ENCODE measurements around the gene SNAI3. TPM values are rescaled to one million over a fixed set of nuclear protein-coding genes. Genes with fewer than 3 reads are reported as not detected.

Gene SNAI3
- total RNA-seq, 1 donor from 2014 or later, result 0.29 TPM

- TF ChIP-seq CTCF (IDR thresholded peaks at IDR 0.05; ENCODE audit: unreplicated experiment), result no peak
- H3K27ac Mint-ChIP-seq, result no peak overlapping the region
- no peak for DNase-seq (ENCODE audit: low spot score in 2 of 2, unreplicated experiment in 2 of 2)
- H3K9me3 Mint-ChIP-seq, result no peaks in the 10 kb centered on the region
- no peaks in the 10 kb centered on the region for H3K27me3 Mint-ChIP-seq (ENCODE audit: low read depth)
- peaks cover 21% of the 10 kb centered on the region for H3K36me3 Mint-ChIP-seq
- H3K4me3 Mint-ChIP-seq, result no peak overlapping the region
- H3K4me1 Mint-ChIP-seq, result no peaks in the 10 kb centered on the region
Measured at GRCh38 chr16:88716201-88716600, 29.9 kb upstream of the SNAI3 start.

GRCh38 chr16:88715312-88716190, 29.2 kb upstream of the SNAI3 start:
- Mint-ChIP-seq H3K4me1 (no peaks in the 10 kb centered on the region), H3K27ac (no peak overlapping the region), H3K36me3 (peaks cover 19% of the 10 kb centered on the region), H3K4me3 (no peak overlapping the region), H3K9me3 (no peaks in the 10 kb centered on the region), H3K27me3 (ENCODE audit: low read depth) (no peaks in the 10 kb centered on the region)
- no peak for DNase-seq (ENCODE audit: low spot score in 2 of 2, unreplicated experiment in 2 of 2)
- TF ChIP-seq CTCF (IDR thresholded peaks at IDR 0.05; ENCODE audit: unreplicated experiment), result no peak

- DNase-seq (ENCODE audit: low spot score in 2 of 2, unreplicated experiment in 2 of 2), result no peak
- no peaks in the 10 kb centered on the region for H3K27me3 Mint-ChIP-seq (ENCODE audit: low read depth)
- H3K27ac Mint-ChIP-seq, result no peak overlapping the region
- peaks cover 14% of the 10 kb centered on the region for H3K36me3 Mint-ChIP-seq
- no peak for TF ChIP-seq CTCF (IDR thresholded peaks at IDR 0.05; ENCODE audit: unreplicated experiment)
- H3K4me3 Mint-ChIP-seq, result no peak overlapping the region
- H3K4me1 Mint-ChIP-seq, result no peaks in the 10 kb centered on the region
- no peaks in the 10 kb centered on the region for H3K9me3 Mint-ChIP-seq
Measured at GRCh38 chr16:88714420-88715302, 28.4 kb upstream of the SNAI3 start.

- H3K27me3 Mint-ChIP-seq (ENCODE audit: low read depth), result no peaks in the 10 kb centered on the region
- H3K36me3 Mint-ChIP-seq, result peaks cover 11% of the 10 kb centered on the region
- H3K4me3 Mint-ChIP-seq, result no peak overlapping the region
- no peaks in the 10 kb centered on the region for H3K9me3 Mint-ChIP-seq
- no peak for DNase-seq (ENCODE audit: low spot score in 2 of 2, unreplicated experiment in 2 of 2)
- H3K27ac Mint-ChIP-seq, result no peak overlapping the region
- no peak for TF ChIP-seq CTCF (IDR thresholded peaks at IDR 0.05; ENCODE audit: unreplicated experiment)
- H3K4me1 Mint-ChIP-seq, result no peaks in the 10 kb centered on the region
Measured at GRCh38 chr16:88713568-88714419, 27.5 kb upstream of the SNAI3 start.

- DNase-seq (ENCODE audit: low spot score in 2 of 2, unreplicated experiment in 2 of 2), result no peak
- no peak overlapping the region for H3K27ac Mint-ChIP-seq
- H3K9me3 Mint-ChIP-seq, result no peaks in the 10 kb centered on the region
- no peak overlapping the region for H3K4me3 Mint-ChIP-seq
- no peaks in the 10 kb centered on the region for H3K4me1 Mint-ChIP-seq
- peaks cover 8% of the 10 kb centered on the region for H3K36me3 Mint-ChIP-seq
- H3K27me3 Mint-ChIP-seq (ENCODE audit: low read depth), result no peaks in the 10 kb centered on the region
- no peak for TF ChIP-seq CTCF (IDR thresholded peaks at IDR 0.05; ENCODE audit: unreplicated experiment)
Measured at GRCh38 chr16:88713054-88713453, 26.7 kb upstream of the SNAI3 start.

Data from mesothelial cell of epicardium (in vitro differentiated cells).